Transverse colon (tissue), 4 donors: ENCODE data around the gene BMS1. TPM values are rescaled to one million over a fixed set of nuclear protein-coding genes. Genes with fewer than 3 reads are reported as not detected.

Experiments used
- DNase-seq: peaks from one replicate; pipeline ENCODE4 v3.0.0-alpha.2; 2019
- H3K27ac ChIP-seq, 4 donors: fragments of 200-600 bp; sonication (generic); 2 replicates each; pipeline ENCODE4 v1.5.1; 2016 to 2018; ENCODE audit warnings: inconsistent platforms in 4 of 4
- H3K27me3 ChIP-seq: fragments of 200-600 bp; sonication (generic); 2 replicates; pipeline ENCODE4 v1.5.1; 2017; ENCODE audit warnings: inconsistent platforms
- H3K36me3 ChIP-seq, 4 donors: fragments of 200-600 bp; sonication (generic); 2 replicates each; pipeline ENCODE4 v1.5.1; 2017 to 2019; ENCODE audit warnings: inconsistent platforms in 4 of 4
- H3K4me1 ChIP-seq, 4 donors: fragments of 200-600 bp; sonication (generic); 2 replicates each; pipeline ENCODE4 v1.5.1; 2017 to 2020; ENCODE audit warnings: inconsistent platforms in 4 of 4
- H3K4me3 ChIP-seq, 4 donors: fragments of 200-600 bp; sonication (generic); 1 replicate in 1 of 4; 2 replicates in 3 of 4; pipeline versions ENCODE4 v1.5.1 to v1.6.1; 2017 to 2019; ENCODE audit warnings: inconsistent platforms in 4 of 4
- H3K9me3 ChIP-seq, 2 donors: fragments of 200-600 bp; sonication (generic); 2 replicates each; pipeline ENCODE4 v1.5.1; 2017 to 2019; ENCODE audit warnings: inconsistent platforms in 2 of 2
- EP300 ChIP-seq: sonication (generic); formaldehyde crosslinking; IDR thresholded peaks from one replicate; pipeline ENCODE4 v1.6.1; 2017; ENCODE audit warnings: antibody characterized with exemption, low read depth
- POLR2A ChIP-seq: fragments of 450-650 bp; IDR thresholded peaks from one replicate; pipeline ENCODE4 v1.6.1; 2016; ENCODE audit warnings: antibody characterized with exemption, mild to moderate bottlenecking, moderate library complexity
- POLR2AphosphoS5 ChIP-seq, 3 donors: sonication (generic); formaldehyde crosslinking; IDR thresholded peaks; one replicate each; pipeline ENCODE4 v1.6.1; 2016; ENCODE audit warnings: antibody characterized with exemption in 3 of 3
- WGBS, 2 donors: methylation state at CpG; one replicate each; pipeline ENCODE4 v1.1.5; 2018; ENCODE audit warnings: low coverage in 1 of 2; 5-methylcytosine and 5-hydroxymethylcytosine counted together
- in situ Hi-C, 4 donors: fragments of 200-750 bp; cut with MboI; loops; one replicate each; pipeline versions ENCODE4 v1.15.0 to v1.15.1; 2017; ENCODE audit warnings: low sequenced_read_pairs in 3 of 4, low pct_ligation_motif_present in 1 of 4, low pct_unique_long_range_greater_than_20kb in 1 of 4
- intact Hi-C: fragments of 100-400 bp; cut with DNase I; formaldehyde crosslinking; loops from one replicate; pipeline ENCODE4 v1.15.1; 2023; ENCODE audit warnings: low total_unique reads
- small RNA-seq, 4 donors: library from RNA; depleted of rRNA; stranded (forward); fragments of <200 nt; gene quantifications; one replicate each; pipeline ENCODE3, GENCODE V24; 2016
- total RNA-seq, 4 donors: library from RNA; depleted of rRNA; stranded (reverse); fragments of >200 nt; gene quantifications; one replicate each; pipeline ENCODE4 v1.1.0, GENCODE V29; 2016
- TF ChIP-seq, protein P1 (sequence below), 5 experiments: fragments of 200-600 bp in 3 of 5; fragments of 450-650 bp in 2 of 5; sonication (generic) in 3 of 5; IDR thresholded peaks; 1 replicate in 2 of 5; 2 replicates in 3 of 5; pipeline ENCODE4 v1.5.1; 2016 to 2017; ENCODE audit warnings: antibody characterized with exemption in 5 of 5, inconsistent platforms in 3 of 5, mild to moderate bottlenecking in 2 of 5, moderate library complexity in 1 of 5

Gene BMS1
- total RNA-seq, 4 donors from 2014 or later = 6.8 to 12.2 (median 9.9) TPM

GRCh38 chr10:42882597-42882996, 100.0 kb downstream of the BMS1 start:
- no peak for DNase-seq

More at GRCh38 chr10:42882597-42882996, 100.0 kb downstream of the BMS1 start:
- no peak overlapping the region for H3K4me3 ChIP-seq
- in situ Hi-C loops = no loop called here
- intact Hi-C loops = no loop called here
- TF ChIP-seq, protein P1, sequence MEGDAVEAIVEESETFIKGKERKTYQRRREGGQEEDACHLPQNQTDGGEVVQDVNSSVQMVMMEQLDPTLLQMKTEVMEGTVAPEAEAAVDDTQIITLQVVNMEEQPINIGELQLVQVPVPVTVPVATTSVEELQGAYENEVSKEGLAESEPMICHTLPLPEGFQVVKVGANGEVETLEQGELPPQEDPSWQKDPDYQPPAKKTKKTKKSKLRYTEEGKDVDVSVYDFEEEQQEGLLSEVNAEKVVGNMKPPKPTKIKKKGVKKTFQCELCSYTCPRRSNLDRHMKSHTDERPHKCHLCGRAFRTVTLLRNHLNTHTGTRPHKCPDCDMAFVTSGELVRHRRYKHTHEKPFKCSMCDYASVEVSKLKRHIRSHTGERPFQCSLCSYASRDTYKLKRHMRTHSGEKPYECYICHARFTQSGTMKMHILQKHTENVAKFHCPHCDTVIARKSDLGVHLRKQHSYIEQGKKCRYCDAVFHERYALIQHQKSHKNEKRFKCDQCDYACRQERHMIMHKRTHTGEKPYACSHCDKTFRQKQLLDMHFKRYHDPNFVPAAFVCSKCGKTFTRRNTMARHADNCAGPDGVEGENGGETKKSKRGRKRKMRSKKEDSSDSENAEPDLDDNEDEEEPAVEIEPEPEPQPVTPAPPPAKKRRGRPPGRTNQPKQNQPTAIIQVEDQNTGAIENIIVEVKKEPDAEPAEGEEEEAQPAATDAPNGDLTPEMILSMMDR (IDR thresholded peaks at IDR 0.05) = no peak
- TF ChIP-seq POLR2A (no peak), POLR2AphosphoS5 (IDR thresholded peaks at IDR 0.05) (no peak), EP300 (no peak)
- no peaks in the 10 kb centered on the region for H3K36me3 ChIP-seq
- H3K27ac ChIP-seq = no peak overlapping the region
- 75 to 79% methylated on average over 3 of the region's 3 CpGs for WGBS, 2 donors
- H3K27me3 ChIP-seq = no peaks in the 10 kb centered on the region
- no peaks in the 10 kb centered on the region for H3K4me1 ChIP-seq
- H3K9me3 ChIP-seq = peaks cover 9% of the 10 kb centered on the region in 2 donors

Small RNAs within 50 kb of the gene (small RNA-seq; reads per million reads assigned to genes)
- 0 reads per million in 4 donors for gene RNU6-885P

Other genes with a start within 250 kb of the BMS1 start
- gene ZNF33B, start 144.2 kb upstream of the BMS1 start, total RNA-seq = 10 to 100 TPM in 2 of 4 donors, 1 to 10 TPM in 2; 4.1 to 20.3 (median 12.9) TPM